Measurements from ENCODE around the gene RBM10.

Gene RBM10

GRCh38 chrX:47222751-47223350 is 77.8 kb downstream of the RBM10 start:
- no peak for DNase-seq

GRCh38 chrX:47223476-47224250 is 78.6 kb downstream of the RBM10 start:
- DNase-seq = no peak

GRCh38 chrX:47224266-47224895 is 79.4 kb downstream of the RBM10 start:
- DNase-seq = no peak

GRCh38 chrX:47224896-47225290 is 79.9 kb downstream of the RBM10 start:
- DNase-seq = no peak

- no peak for DNase-seq
Observed at GRCh38 chrX:47226071-47226470, 81.0 kb downstream of the RBM10 start.

GRCh38 chrX:47226531-47227333 is 81.7 kb downstream of the RBM10 start:
- no peak for DNase-seq

- no peak for DNase-seq
Observed at GRCh38 chrX:47227334-47227583, 82.2 kb downstream of the RBM10 start.

GRCh38 chrX:47228550-47229270 is 83.7 kb downstream of the RBM10 start:
- no peak for DNase-seq

- peak in 1 of 2 donors; percentile 8 for DNase-seq
Observed at GRCh38 chrX:47229427-47229826, 84.4 kb downstream of the RBM10 start.

- DNase-seq = peak in 1 of 2 donors; percentile 4
Observed at GRCh38 chrX:47230136-47230868, 85.3 kb downstream of the RBM10 start.

- no peak for DNase-seq
Observed at GRCh38 chrX:47231167-47231566, 86.1 kb downstream of the RBM10 start.

- DNase-seq = no peak
Observed at GRCh38 chrX:47232197-47232802, 87.3 kb downstream of the RBM10 start.

- DNase-seq = peak; percentile 72 to 80
Observed at GRCh38 chrX:47232803-47233332, 87.8 kb downstream of the RBM10 start, which contains the start of gene USP11. USP11 (plus strand) TSS chrX:47233009; CDS start chrX:47233044, 35 bp downstream.

GRCh38 chrX:47233333-47234113 is 88.5 kb downstream of the RBM10 start:
- DNase-seq = peak; percentile 97 to 98

GRCh38 chrX:47234583-47234982 is 89.6 kb downstream of the RBM10 start:
- DNase-seq = no peak

- DNase-seq = no peak
Observed at GRCh38 chrX:47235691-47236103, 90.7 kb downstream of the RBM10 start.

Measured in CD4-positive, alpha-beta T cell treated with Interleukin-4 for 1 hour (primary cell).